Transverse colon (tissue), 4 donors: ENCODE results near the gene ZNF317. TPM values are rescaled to one million over a fixed set of nuclear protein-coding genes. Genes with fewer than 3 reads are reported as not detected.

Source experiments
- DNase-seq: peaks from one replicate; pipeline ENCODE4 v3.0.0-alpha.2; 2019
- H3K27ac ChIP-seq, 4 donors: fragments of 200-600 bp; sonication (generic); 2 replicates each; pipeline ENCODE4 v1.5.1; 2016 to 2018; ENCODE audit warnings: inconsistent platforms in 4 of 4
- H3K27me3 ChIP-seq: fragments of 200-600 bp; sonication (generic); 2 replicates; pipeline ENCODE4 v1.5.1; 2017; ENCODE audit warnings: inconsistent platforms
- H3K36me3 ChIP-seq, 4 donors: fragments of 200-600 bp; sonication (generic); 2 replicates each; pipeline ENCODE4 v1.5.1; 2017 to 2019; ENCODE audit warnings: inconsistent platforms in 4 of 4
- H3K4me1 ChIP-seq, 4 donors: fragments of 200-600 bp; sonication (generic); 2 replicates each; pipeline ENCODE4 v1.5.1; 2017 to 2020; ENCODE audit warnings: inconsistent platforms in 4 of 4
- H3K4me3 ChIP-seq, 4 donors: fragments of 200-600 bp; sonication (generic); 1 replicate in 1 of 4; 2 replicates in 3 of 4; pipeline versions ENCODE4 v1.5.1 to v1.6.1; 2017 to 2019; ENCODE audit warnings: inconsistent platforms in 4 of 4
- H3K9me3 ChIP-seq, 2 donors: fragments of 200-600 bp; sonication (generic); 2 replicates each; pipeline ENCODE4 v1.5.1; 2017 to 2019; ENCODE audit warnings: inconsistent platforms in 2 of 2
- EP300 ChIP-seq: sonication (generic); formaldehyde crosslinking; IDR thresholded peaks from one replicate; pipeline ENCODE4 v1.6.1; 2017; ENCODE audit warnings: antibody characterized with exemption, low read depth
- POLR2A ChIP-seq: fragments of 450-650 bp; IDR thresholded peaks from one replicate; pipeline ENCODE4 v1.6.1; 2016; ENCODE audit warnings: antibody characterized with exemption, mild to moderate bottlenecking, moderate library complexity
- POLR2AphosphoS5 ChIP-seq, 3 donors: sonication (generic); formaldehyde crosslinking; IDR thresholded peaks; one replicate each; pipeline ENCODE4 v1.6.1; 2016; ENCODE audit warnings: antibody characterized with exemption in 3 of 3
- WGBS, 2 donors: methylation state at CpG; one replicate each; pipeline ENCODE4 v1.1.5; 2018; ENCODE audit warnings: low coverage in 1 of 2; 5-methylcytosine and 5-hydroxymethylcytosine counted together
- in situ Hi-C, 4 donors: fragments of 200-750 bp; cut with MboI; loops; one replicate each; pipeline versions ENCODE4 v1.15.0 to v1.15.1; 2017; ENCODE audit warnings: low sequenced_read_pairs in 3 of 4, low pct_ligation_motif_present in 1 of 4, low pct_unique_long_range_greater_than_20kb in 1 of 4
- intact Hi-C: fragments of 100-400 bp; cut with DNase I; formaldehyde crosslinking; loops from one replicate; pipeline ENCODE4 v1.15.1; 2023; ENCODE audit warnings: low total_unique reads
- total RNA-seq, 4 donors: library from RNA; depleted of rRNA; stranded (reverse); fragments of >200 nt; gene quantifications; one replicate each; pipeline ENCODE4 v1.1.0, GENCODE V29; 2016
- TF ChIP-seq, protein P1 (sequence below), 5 experiments: fragments of 200-600 bp in 3 of 5; fragments of 450-650 bp in 2 of 5; sonication (generic) in 3 of 5; IDR thresholded peaks; 1 replicate in 2 of 5; 2 replicates in 3 of 5; pipeline ENCODE4 v1.5.1; 2016 to 2017; ENCODE audit warnings: antibody characterized with exemption in 5 of 5, inconsistent platforms in 3 of 5, mild to moderate bottlenecking in 2 of 5, moderate library complexity in 1 of 5

The ZNF317 gene
- total RNA-seq, 4 donors from 2014 or later = 20.6 to 25.1 (median 22.5) TPM

DNA sequence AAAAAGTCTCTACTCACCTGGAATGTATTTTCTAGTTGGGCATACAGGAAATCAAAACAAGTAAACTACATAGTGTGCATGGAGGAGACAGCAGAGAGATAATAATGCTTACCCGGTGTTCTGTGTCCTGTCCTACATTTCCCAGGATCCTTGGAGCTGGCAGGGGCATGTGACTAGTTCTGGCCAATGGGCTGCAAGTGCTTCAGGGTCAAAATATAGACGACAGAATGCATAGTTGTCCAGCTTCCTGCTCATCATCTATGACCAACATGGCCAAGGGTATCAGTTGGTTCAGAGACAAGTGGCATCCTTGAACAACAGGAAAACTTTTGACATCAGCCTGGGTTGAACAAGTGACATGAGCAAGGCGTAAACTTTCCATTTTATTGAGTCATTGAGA, 8.5 kb downstream of the ZNF317 start:
- WGBS, 2 donors = 96 to 100% methylated on average over 2 to 3 of the region's 3 CpGs
- intact Hi-C loops = no loop called here
- no peak for DNase-seq
- TF ChIP-seq, protein P1, sequence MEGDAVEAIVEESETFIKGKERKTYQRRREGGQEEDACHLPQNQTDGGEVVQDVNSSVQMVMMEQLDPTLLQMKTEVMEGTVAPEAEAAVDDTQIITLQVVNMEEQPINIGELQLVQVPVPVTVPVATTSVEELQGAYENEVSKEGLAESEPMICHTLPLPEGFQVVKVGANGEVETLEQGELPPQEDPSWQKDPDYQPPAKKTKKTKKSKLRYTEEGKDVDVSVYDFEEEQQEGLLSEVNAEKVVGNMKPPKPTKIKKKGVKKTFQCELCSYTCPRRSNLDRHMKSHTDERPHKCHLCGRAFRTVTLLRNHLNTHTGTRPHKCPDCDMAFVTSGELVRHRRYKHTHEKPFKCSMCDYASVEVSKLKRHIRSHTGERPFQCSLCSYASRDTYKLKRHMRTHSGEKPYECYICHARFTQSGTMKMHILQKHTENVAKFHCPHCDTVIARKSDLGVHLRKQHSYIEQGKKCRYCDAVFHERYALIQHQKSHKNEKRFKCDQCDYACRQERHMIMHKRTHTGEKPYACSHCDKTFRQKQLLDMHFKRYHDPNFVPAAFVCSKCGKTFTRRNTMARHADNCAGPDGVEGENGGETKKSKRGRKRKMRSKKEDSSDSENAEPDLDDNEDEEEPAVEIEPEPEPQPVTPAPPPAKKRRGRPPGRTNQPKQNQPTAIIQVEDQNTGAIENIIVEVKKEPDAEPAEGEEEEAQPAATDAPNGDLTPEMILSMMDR (IDR thresholded peaks at IDR 0.05) = no peak
- TF ChIP-seq POLR2A = no peak
- TF ChIP-seq EP300 = no peak
- TF ChIP-seq POLR2AphosphoS5 (IDR thresholded peaks at IDR 0.05) = no peak
- Histone ChIP-seq H3K4me1 (no peaks in the 10 kb centered on the region), H3K4me3 (no peak overlapping the region), H3K9me3 (peaks cover 20 to 27% of the 10 kb centered on the region in 2 donors), H3K27me3 (no peaks in the 10 kb centered on the region), H3K36me3 (peaks cover 0 to 15% (median 2%) of the 10 kb centered on the region in 4 donors), H3K27ac (no peak overlapping the region)
- in situ Hi-C loops = loop anchor here in 2 of 4 donors (25.0 kb wide), 2 partner anchors 439 to 639 kb away; partner anchors contain the start of gene ZNF121 (in 1 of the 2)

DNA sequence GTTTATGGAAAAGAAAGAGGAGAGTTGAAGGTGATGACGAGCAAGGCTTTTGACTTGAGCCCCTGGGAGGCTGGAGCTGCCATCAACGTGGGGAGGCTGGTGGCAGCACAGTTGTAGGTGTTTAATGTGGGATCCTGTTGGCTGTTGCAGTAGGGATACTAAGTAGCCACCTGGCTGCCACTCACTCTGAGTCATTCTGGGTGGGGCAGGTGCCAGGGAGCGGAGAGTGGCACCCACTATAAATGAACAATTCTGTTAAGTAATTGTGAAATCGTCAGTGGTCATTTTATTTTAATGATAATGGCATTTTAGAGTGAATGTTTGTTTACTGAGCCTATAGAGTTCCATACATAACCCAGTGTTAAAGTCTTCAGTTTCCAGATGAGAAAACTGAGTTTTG, 9.8 kb downstream of the ZNF317 start:
- H3K36me3 ChIP-seq = peaks cover 0 to 14% (median 2%) of the 10 kb centered on the region in 4 donors
- in situ Hi-C loops (loop anchor here in 2 of 4 donors (25.0 kb wide), 2 partner anchors 437 to 637 kb away; partner anchors contain the start of gene ZNF121 (in 1 of the 2)), intact Hi-C loops (no loop called here)
- H3K4me1 ChIP-seq = no peaks in the 10 kb centered on the region
- H3K4me3 ChIP-seq = no peak overlapping the region
- no peak for TF ChIP-seq EP300
- no peak for TF ChIP-seq POLR2AphosphoS5 (IDR thresholded peaks at IDR 0.05)
- TF ChIP-seq POLR2A = no peak
- TF ChIP-seq, protein P1 (IDR thresholded peaks at IDR 0.05) = no peak
- WGBS, 2 donors = 88 to 98% methylated on average over 4 of the region's 4 CpGs
- no peak for DNase-seq
- H3K9me3 ChIP-seq = peaks cover 19 to 21% of the 10 kb centered on the region in 2 donors
- H3K27ac ChIP-seq = no peak overlapping the region
- no peaks in the 10 kb centered on the region for H3K27me3 ChIP-seq

DNA sequence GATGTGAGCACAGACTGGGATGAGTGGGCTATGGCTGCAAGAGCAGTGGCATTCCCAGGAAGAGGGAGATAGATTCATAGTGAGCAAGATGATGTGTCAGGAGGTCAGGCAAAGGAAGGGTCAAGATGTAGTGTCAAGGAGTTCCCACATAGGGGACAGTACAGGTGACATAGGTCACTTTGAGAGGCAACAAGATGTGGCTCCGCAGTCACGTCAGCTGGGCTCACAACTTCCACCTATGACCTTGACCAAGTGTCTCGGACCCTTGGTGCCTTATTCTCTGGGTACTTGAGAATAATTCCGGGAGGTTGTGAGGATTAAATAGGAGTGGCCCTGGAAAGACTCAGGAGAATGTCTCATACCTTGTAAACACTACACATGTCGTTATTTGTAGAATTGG, 10.5 kb downstream of the ZNF317 start:
- no peak for DNase-seq
- in situ Hi-C loops (no loop called here), intact Hi-C loops (no loop called here)
- 97 to 100% methylated on average over 3 to 5 of the region's 5 CpGs for WGBS, 2 donors
- peaks cover 14 to 15% of the 10 kb centered on the region in 2 donors for H3K9me3 ChIP-seq
- no peaks in the 10 kb centered on the region for H3K27me3 ChIP-seq
- H3K36me3 ChIP-seq = peaks cover 0 to 9% (median 2%) of the 10 kb centered on the region in 4 donors
- no peaks in the 10 kb centered on the region for H3K4me1 ChIP-seq
- no peak overlapping the region for H3K4me3 ChIP-seq
- TF ChIP-seq POLR2A (no peak), EP300 (no peak), POLR2AphosphoS5 (IDR thresholded peaks at IDR 0.05) (no peak)
- TF ChIP-seq, protein P1 (IDR thresholded peaks at IDR 0.05) = no peak
- H3K27ac ChIP-seq = no peak overlapping the region

DNA sequence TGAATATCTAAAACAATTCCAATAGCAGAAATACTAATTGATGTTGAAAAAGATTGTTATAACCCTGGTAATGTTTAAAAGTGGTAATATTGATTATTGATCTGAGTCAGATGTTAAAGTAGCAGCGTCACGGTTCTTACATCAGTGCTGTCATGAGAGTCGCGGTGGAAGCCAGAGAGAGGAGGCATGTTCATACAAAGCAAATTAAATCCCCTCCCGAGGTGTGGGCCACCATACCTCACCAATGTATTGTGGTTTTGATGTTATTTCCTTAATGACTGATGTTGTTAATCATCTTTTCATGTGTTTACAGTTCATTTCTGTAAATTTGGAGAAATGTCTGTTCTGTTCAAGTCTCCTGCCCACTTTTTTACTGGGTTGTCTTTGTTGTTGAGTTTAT, 11.2 kb downstream of the ZNF317 start:
- in situ Hi-C loops = no loop called here
- 93 to 94% methylated on average over 2 to 5 of the region's 5 CpGs for WGBS, 2 donors
- Histone ChIP-seq H3K27ac (no peak overlapping the region), H3K9me3 (peaks cover 10 to 12% of the 10 kb centered on the region in 2 donors), H3K4me3 (no peak overlapping the region), H3K36me3 (peaks cover 0 to 15% (median 2%) of the 10 kb centered on the region in 4 donors), H3K4me1 (no peaks in the 10 kb centered on the region), H3K27me3 (no peaks in the 10 kb centered on the region)
- intact Hi-C loops = no loop called here
- DNase-seq = no peak
- no peak for TF ChIP-seq POLR2A
- no peak for TF ChIP-seq EP300
- no peak for TF ChIP-seq POLR2AphosphoS5 (IDR thresholded peaks at IDR 0.05)
- TF ChIP-seq, protein P1 (IDR thresholded peaks at IDR 0.05) = no peak
